K562 (cell line): ENCODE measurements around the gene SIK3. TPM values are rescaled to one million over a fixed set of nuclear protein-coding genes. Genes with fewer than 3 reads are reported as not detected.

Experiments
- AFF1 ChIP-seq, 2 experiments: fragments of 450-650 bp; IDR thresholded peaks; 2 replicates each; pipeline ENCODE4 v1.6.1; 2018; ENCODE audit warnings: mild to moderate bottlenecking in 2 of 2, low read depth in 1 of 2; ENCODE audit not compliant: partially characterized antibody in 2 of 2
- CREB3L1 ChIP-seq: fragments of 450-650 bp; IDR thresholded peaks from 2 replicates; pipeline ENCODE4 v1.6.1; 2014; ENCODE audit warnings: low read depth, mild to moderate bottlenecking, moderate library complexity, borderline replicate concordance
- HMBOX1 ChIP-seq: sonication (generic); IDR thresholded peaks from 2 replicates; pipeline ENCODE4 v1.6.1; 2016
- KDM1A ChIP-seq, 2 experiments: fragments of 450-650 bp; IDR thresholded peaks; 2 replicates each; pipeline ENCODE4 v1.6.1; 2016; ENCODE audit warnings: mild to moderate bottlenecking in 2 of 2
- KLF13 ChIP-seq: fragments of 450-650 bp; IDR thresholded peaks from 2 replicates; pipeline ENCODE4 v1.6.1; 2016; ENCODE audit warnings: missing genetic modification characterization, low read depth, mild to moderate bottlenecking, missing compliant biosample characterization, moderate library complexity, borderline replicate concordance
- MEF2A ChIP-seq: IDR thresholded peaks from 2 replicates; pipeline ENCODE4 v1.6.1; 2011; ENCODE audit warnings: low read depth, mild to moderate bottlenecking, low read length, moderate library complexity; ENCODE audit not compliant: control insufficient read depth
- PBX2 ChIP-seq, 2 experiments: IDR thresholded peaks in 1 of 2; conservative IDR thresholded peaks in 1 of 2; 2 replicates each; pipeline ENCODE4 v1.6.1; 2016; ENCODE audit warnings: low read depth in 2 of 2, mild to moderate bottlenecking in 1 of 2, missing compliant biosample characterization in 1 of 2, missing genetic modification characterization in 1 of 2, moderate library complexity in 1 of 2
- PKNOX1 ChIP-seq: fragments of 450-650 bp; IDR thresholded peaks from 2 replicates; pipeline ENCODE4 v1.6.1; 2016
- PYGO2 ChIP-seq: fragments of 450-650 bp; IDR thresholded peaks from 2 replicates; pipeline ENCODE4 v1.6.1; 2016; ENCODE audit warnings: mild to moderate bottlenecking, missing genetic modification characterization, moderate library complexity, missing compliant biosample characterization
- RCOR1 ChIP-seq, 2 experiments: IDR thresholded peaks; 2 replicates each; pipeline ENCODE4 v1.6.1; 2012; ENCODE audit warnings: low read depth in 2 of 2, low read length in 2 of 2, borderline replicate concordance in 1 of 2, improper control_type of control experiment in 1 of 2
- SLC30A9 ChIP-seq: fragments of 250-450 bp; sonication (Bioruptor Pico); IDR thresholded peaks from 2 replicates; pipeline ENCODE4 v1.8.0; 2022; ENCODE audit warnings: mild to moderate bottlenecking, moderate library complexity
- SMAD3 ChIP-seq: fragments of 450-650 bp; formaldehyde crosslinking; conservative IDR thresholded peaks from 2 replicates; pipeline ENCODE4 v1.4.0; 2020; ENCODE audit warnings: mild to moderate bottlenecking
- ZNF165 ChIP-seq: fragments of 250-450 bp; sonication (Bioruptor Pico); IDR thresholded peaks from 2 replicates; pipeline ENCODE4 v1.4.0; 2020; ENCODE audit warnings: borderline replicate concordance
- ZNF239 ChIP-seq: fragments of 250-450 bp; sonication (Bioruptor Pico); IDR thresholded peaks from 2 replicates; pipeline ENCODE4 v1.4.0; 2020; ENCODE audit warnings: mild to moderate bottlenecking
- ZNF41 ChIP-seq: fragments of 250-450 bp; sonication (Bioruptor Pico); conservative IDR thresholded peaks from 2 replicates; pipeline ENCODE4 v1.4.0; 2020; ENCODE audit warnings: mild to moderate bottlenecking
- polyA plus RNA-seq, 8 experiments: library from polyadenylated mRNA; depleted of rRNA in 4 of 8; stranded (reverse) in 5 of 8; unstranded in 3 of 8; fragments of >200 nt; fragmentation: Nextera tagmentation in 2 of 8; fragmentation: Illumina TruSeq in 1 of 8; extraction: Ambion mirVana in 2 of 8; extraction: Trizol in 1 of 8; gene quantifications; 2 replicates each; pipeline versions ENCODE4 v1.2.1 to v1.2.3, GENCODE V29; 2011 to 2014; ENCODE audit warnings: inconsistent platforms in 1 of 8, missing spikeins in 1 of 8
- total RNA-seq, 7 experiments: library from RNA; depleted of rRNA in 6 of 7; stranded (reverse); fragments of >200 nt in 6 of 7; fragmentation: Illumina TruSeq in 2 of 7; extraction: Trizol in 2 of 7; gene quantifications; 2 replicates each; pipeline versions ENCODE4 v1.2.1 to v1.2.3, GENCODE V29; 2011 to 2021; ENCODE audit warnings: low replicate concordance in 1 of 7

The SIK3 gene
- total and polyA plus RNA-seq, 9 of the 15 experiments (the other 6 are each of a cell fraction or from before 2014, with no cell fraction given), result 1.6 to 21.6 (median 8.0) TPM

- TF ChIP-seq MEF2A (no peak), ZNF239 (no peak), PKNOX1 (0 out of 2 replicates have a peak, but pooled peaks have one; percentile 16), KLF13 (tag) (no peak), ZNF41 (CRISPR knock-in tag) (no peak), HMBOX1 (peak; percentile 67), PBX2 (CRISPR knock-in tag; IDR thresholded peaks at IDR 0.05; ENCODE audit: low read depth) (no peak), PBX2 (tag; conservative IDR thresholded peaks at IDR 0.05; ENCODE audit: low read depth) (peak; percentile 67), SMAD3 (CRISPR knock-in tag) (no peak), CREB3L1 (no peak), SLC30A9 (no peak), PYGO2 (no peak), RCOR1 (IDR thresholded peaks at IDR 0.05; ENCODE audit: borderline replicate concordance in 1 of 2, low read depth in 2 of 2, low read length in 2 of 2) (peak in 1 of 2 experiments; percentile 64; a peak in 1 of 4 replicates), ZNF165 (no peak), KDM1A (IDR thresholded peaks at IDR 0.05) (peak; percentile 46 to 69; a peak in 3 of 4 replicates), AFF1 (IDR thresholded peaks at IDR 0.05; ENCODE audit: low read depth in 1 of 2, partially characterized antibody in 2 of 2) (no peak)
Measured at GRCh38 chr11:116852261-116853031, 245.8 kb downstream of the SIK3 start (continued).
